Peyer's patch (tissue), 4 donors: ENCODE data around the gene MYBPH. TPM values are rescaled to one million over a fixed set of nuclear protein-coding genes. Genes with fewer than 3 reads are reported as not detected.

Experiments
- DNase-seq, 3 donors: peaks; one replicate each; pipeline ENCODE4 v3.0.0-alpha.2; 2017 to 2019
- H3K27ac ChIP-seq, 4 donors: fragments of 200-600 bp; sonication (generic); one replicate each; pipeline ENCODE4 v1.5.1; 2016 to 2019
- H3K27me3 ChIP-seq, 2 donors: fragments of 200-600 bp; sonication (generic); one replicate each; pipeline ENCODE4 v1.5.1; 2019
- H3K36me3 ChIP-seq, 3 donors: fragments of 200-600 bp; sonication (generic); one replicate each; pipeline ENCODE4 v1.5.1; 2016 to 2019
- H3K4me1 ChIP-seq, 4 donors: fragments of 200-600 bp; sonication (generic); one replicate each; pipeline ENCODE4 v1.5.1; 2016 to 2019
- H3K4me3 ChIP-seq, 4 donors: fragments of 200-600 bp; sonication (generic); 1 replicate in 3 of 4; 2 replicates in 1 of 4; pipeline ENCODE4 v1.5.1; 2016 to 2019; ENCODE audit warnings: mild to moderate bottlenecking in 1 of 4
- H3K9me3 ChIP-seq, 4 donors: fragments of 200-600 bp; sonication (generic); one replicate each; pipeline ENCODE4 v1.5.1; 2016 to 2019; ENCODE audit warnings: mild to moderate bottlenecking in 1 of 4
- CTCF ChIP-seq, 6 experiments: fragments of 450-650 bp in 4 of 6; fragments of 200-600 bp in 2 of 6; sonication (generic) in 1 of 6; IDR thresholded peaks; one replicate each; pipeline ENCODE4 v1.5.1; 2017 to 2019; ENCODE audit warnings: antibody characterized with exemption in 6 of 6, mild to moderate bottlenecking in 3 of 6, moderate library complexity in 1 of 6
- POLR2A ChIP-seq, 2 donors: fragments of 450-650 bp; IDR thresholded peaks; one replicate each; pipeline ENCODE4 v1.5.1; 2017; ENCODE audit warnings: antibody characterized with exemption in 2 of 2, mild to moderate bottlenecking in 2 of 2, moderate library complexity in 2 of 2
- total RNA-seq, 4 donors: library from RNA; depleted of rRNA; stranded (reverse); fragments of >200 nt; gene quantifications; one replicate each; pipeline ENCODE4 v1.1.0, GENCODE V29; 2016

Gene MYBPH
- total RNA-seq, 4 donors from 2014 or later = not detected

GRCh38 chr1:203171341-203172183 lies 4.1 kb downstream of the MYBPH start:
- Histone ChIP-seq H3K9me3 (no peaks in the 10 kb centered on the region), H3K27me3 (no peaks in the 10 kb centered on the region), H3K4me3 (no peak overlapping the region), H3K27ac (no peak overlapping the region), H3K36me3 (no peaks in the 10 kb centered on the region), H3K4me1 (peaks cover 0 to 2% (median 0%) of the 10 kb centered on the region in 4 donors)
- no peak for TF ChIP-seq POLR2A (IDR thresholded peaks at IDR 0.05)
- TF ChIP-seq CTCF (IDR thresholded peaks at IDR 0.05) = no peak
- peak in 1 of 3 donors; percentile 35 for DNase-seq

- no peaks in the 10 kb centered on the region for H3K9me3 ChIP-seq
- TF ChIP-seq CTCF (IDR thresholded peaks at IDR 0.05) (no peak), POLR2A (IDR thresholded peaks at IDR 0.05) (no peak)
- DNase-seq = peak in 1 of 3 donors; percentile 39
- H3K27me3 ChIP-seq = no peaks in the 10 kb centered on the region
- H3K36me3 ChIP-seq = no peaks in the 10 kb centered on the region
- no peak overlapping the region for H3K4me3 ChIP-seq
- H3K4me1 ChIP-seq = peaks cover 0 to under 1% (median 0%) of the 10 kb centered on the region in 4 donors
- no peak overlapping the region for H3K27ac ChIP-seq
Observed at GRCh38 chr1:203170625-203171330, 4.8 kb downstream of the MYBPH start.

GRCh38 chr1:203169770-203170520 lies 5.7 kb downstream of the MYBPH start:
- H3K36me3 ChIP-seq = no peaks in the 10 kb centered on the region
- DNase-seq = peak in 1 of 3 donors; percentile 25
- H3K27ac ChIP-seq = no peak overlapping the region

GRCh38 chr1:203168991-203169390 lies 6.6 kb downstream of the MYBPH start:
- H3K4me3 ChIP-seq = no peak overlapping the region
- no peaks in the 10 kb centered on the region for H3K4me1 ChIP-seq
- TF ChIP-seq CTCF (IDR thresholded peaks at IDR 0.05) (no peak), POLR2A (IDR thresholded peaks at IDR 0.05) (no peak)
- peak in 1 of 3 donors; percentile 30 for DNase-seq
- H3K27me3 ChIP-seq = no peaks in the 10 kb centered on the region
- H3K9me3 ChIP-seq = no peaks in the 10 kb centered on the region
- H3K36me3 ChIP-seq = no peaks in the 10 kb centered on the region
- H3K27ac ChIP-seq = no peak overlapping the region

More at GRCh38 chr1:203169770-203170520, 5.7 kb downstream of the MYBPH start:
- Histone ChIP-seq H3K9me3 (no peaks in the 10 kb centered on the region), H3K4me1 (no peaks in the 10 kb centered on the region), H3K27me3 (no peaks in the 10 kb centered on the region), H3K4me3 (no peak overlapping the region)
- no peak for TF ChIP-seq POLR2A (IDR thresholded peaks at IDR 0.05)
- no peak for TF ChIP-seq CTCF (IDR thresholded peaks at IDR 0.05)

GRCh38 chr1:203168256-203168786 lies 7.3 kb downstream of the MYBPH start:
- Histone ChIP-seq H3K27me3 (no peaks in the 10 kb centered on the region), H3K4me3 (no peak overlapping the region), H3K9me3 (no peaks in the 10 kb centered on the region), H3K4me1 (no peaks in the 10 kb centered on the region), H3K27ac (no peak overlapping the region), H3K36me3 (no peaks in the 10 kb centered on the region)
- DNase-seq = peak in 1 of 3 donors; percentile 20
- TF ChIP-seq CTCF (IDR thresholded peaks at IDR 0.05) = no peak
- no peak for TF ChIP-seq POLR2A (IDR thresholded peaks at IDR 0.05)
